Liver (tissue), 3 donors: Measurements from ENCODE around the gene CEP350.

Source experiments
- CTCF ChIP-seq: fragments of 150-350 bp; IDR thresholded peaks from 2 replicates; pipeline ENCODE4 v1.5.1; 2017; ENCODE audit warnings: improper control_type of control experiment, low read depth, low read length; ENCODE audit not compliant: missing input control
- FOXA1 ChIP-seq: IDR thresholded peaks from 2 replicates; pipeline ENCODE4 v1.6.1; 2016; ENCODE audit warnings: antibody characterized with exemption
- GABPA ChIP-seq, 2 donors: IDR thresholded peaks in 1 of 2; conservative IDR thresholded peaks in 1 of 2; 2 replicates each; pipeline ENCODE4 v1.6.1; 2016; ENCODE audit warnings: antibody characterized with exemption in 2 of 2, mild to moderate bottlenecking in 1 of 2, moderate library complexity in 1 of 2
- MAX ChIP-seq: IDR thresholded peaks from 2 replicates; pipeline ENCODE4 v1.6.1; 2016; ENCODE audit warnings: antibody characterized with exemption
- RAD21 ChIP-seq, 2 donors: IDR thresholded peaks; 2 replicates each; pipeline ENCODE4 v1.6.1; 2016; ENCODE audit warnings: antibody characterized with exemption in 2 of 2, mild to moderate bottlenecking in 2 of 2
- RXRA ChIP-seq, 2 donors: IDR thresholded peaks; 2 replicates each; pipeline ENCODE4 v1.6.1; 2017 to 2018; ENCODE audit warnings: antibody characterized with exemption in 2 of 2, mild to moderate bottlenecking in 1 of 2
- SP1 ChIP-seq: IDR thresholded peaks from 2 replicates; pipeline ENCODE4 v1.6.1; 2018; ENCODE audit warnings: antibody characterized with exemption, mild to moderate bottlenecking
- YY1 ChIP-seq: IDR thresholded peaks from 2 replicates; pipeline ENCODE4 v1.6.1; 2016; ENCODE audit warnings: antibody characterized with exemption, mild to moderate bottlenecking
- donor health status: healthy.
- donor health status: healthy.

- TF ChIP-seq CTCF (no peak), YY1 (peak; percentile 100), SP1 (peak; percentile 73), FOXA1 (peak; percentile 80), RXRA (IDR thresholded peaks at IDR 0.05) (peak in 1 of 2 donors; percentile 56), RAD21 (IDR thresholded peaks at IDR 0.05) (peak in 1 of 2 donors; percentile 51), GABPA (IDR thresholded peaks at IDR 0.05 in 1 of 2, conservative IDR thresholded peaks at IDR 0.05 in 1 of 2) (no peak), MAX (peak; percentile 77)
Measured at GRCh38 chr1:179954493-179955286, at the start of gene CEP350.
